HCT116 (cell line): Measurements from ENCODE around the gene SMIM41.

ENCODE experiments used
- POLR2AphosphoS5 ChIP-seq: IDR thresholded peaks from 2 replicates; pipeline ENCODE4 v1.6.1; 2011; ENCODE audit warnings: mild to moderate bottlenecking, low read depth, low read length, moderate library complexity
- YY1 ChIP-seq: IDR thresholded peaks from 2 replicates; pipeline ENCODE4 v1.6.1; 2011; ENCODE audit warnings: low read length, low read depth, moderate library complexity, mild to moderate bottlenecking; ENCODE audit not compliant: insufficient replicate concordance; ENCODE audit errors: extremely low read depth
- TF ChIP-seq, protein P1 (sequence below), 3 experiments: fragments of 200-600 bp in 1 of 3; sonication (generic) in 1 of 3; IDR thresholded peaks in 2 of 3; conservative IDR thresholded peaks in 1 of 3; 2 replicates each; pipeline ENCODE4 v1.5.1; 2012 to 2017; ENCODE audit warnings: low read depth in 2 of 3, low read length in 2 of 3, antibody characterized with exemption in 1 of 3, borderline replicate concordance in 1 of 3, control low read depth in 1 of 3, mild to moderate bottlenecking in 1 of 3, mixed read lengths in 1 of 3, mixed run types in 1 of 3, moderate library complexity in 1 of 3; ENCODE audit not compliant: insufficient read depth in 1 of 3

DNA sequence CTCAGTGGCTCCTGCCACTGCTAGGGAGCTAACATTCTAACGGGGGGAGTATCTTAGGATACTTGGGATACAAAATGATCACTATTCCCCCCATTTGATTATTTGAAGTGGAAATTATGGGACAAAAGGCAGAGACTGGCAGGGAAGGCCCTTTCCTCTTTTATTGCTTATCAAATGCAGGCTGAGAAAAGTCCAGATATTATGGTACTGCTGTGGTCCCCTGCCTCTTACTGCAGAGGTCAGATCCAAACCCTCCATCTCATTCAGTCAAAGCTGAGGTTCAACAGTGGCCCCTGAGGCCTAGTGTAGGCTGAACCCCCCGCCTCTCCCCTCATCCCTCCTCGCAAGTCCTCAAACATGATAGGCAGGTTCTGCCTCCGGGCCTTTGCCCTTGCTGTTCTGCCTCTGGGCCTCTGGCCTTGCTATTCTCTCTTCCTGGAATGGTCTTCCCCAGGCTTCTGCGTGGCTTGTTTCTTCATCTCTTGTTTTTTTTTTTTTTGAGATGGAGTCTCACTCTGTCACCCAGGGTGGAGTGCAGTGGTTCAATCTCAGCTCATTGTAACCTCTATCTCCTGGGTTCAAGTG lies 78.2 kb downstream of the SMIM41 start:
- TF ChIP-seq POLR2AphosphoS5 = no peak
- TF ChIP-seq YY1 = no peak
- TF ChIP-seq, protein P1, sequence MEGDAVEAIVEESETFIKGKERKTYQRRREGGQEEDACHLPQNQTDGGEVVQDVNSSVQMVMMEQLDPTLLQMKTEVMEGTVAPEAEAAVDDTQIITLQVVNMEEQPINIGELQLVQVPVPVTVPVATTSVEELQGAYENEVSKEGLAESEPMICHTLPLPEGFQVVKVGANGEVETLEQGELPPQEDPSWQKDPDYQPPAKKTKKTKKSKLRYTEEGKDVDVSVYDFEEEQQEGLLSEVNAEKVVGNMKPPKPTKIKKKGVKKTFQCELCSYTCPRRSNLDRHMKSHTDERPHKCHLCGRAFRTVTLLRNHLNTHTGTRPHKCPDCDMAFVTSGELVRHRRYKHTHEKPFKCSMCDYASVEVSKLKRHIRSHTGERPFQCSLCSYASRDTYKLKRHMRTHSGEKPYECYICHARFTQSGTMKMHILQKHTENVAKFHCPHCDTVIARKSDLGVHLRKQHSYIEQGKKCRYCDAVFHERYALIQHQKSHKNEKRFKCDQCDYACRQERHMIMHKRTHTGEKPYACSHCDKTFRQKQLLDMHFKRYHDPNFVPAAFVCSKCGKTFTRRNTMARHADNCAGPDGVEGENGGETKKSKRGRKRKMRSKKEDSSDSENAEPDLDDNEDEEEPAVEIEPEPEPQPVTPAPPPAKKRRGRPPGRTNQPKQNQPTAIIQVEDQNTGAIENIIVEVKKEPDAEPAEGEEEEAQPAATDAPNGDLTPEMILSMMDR (IDR thresholded peaks at IDR 0.05 in 2 of 3, conservative IDR thresholded peaks at IDR 0.05 in 1 of 3; ENCODE audit: borderline replicate concordance in 1 of 3, insufficient read depth in 1 of 3, low read depth in 2 of 3, low read length in 2 of 3) = no peak
